Calu3 (cell line): Measurements from ENCODE around the gene LRRC52. TPM values are rescaled to one million over a fixed set of nuclear protein-coding genes. Genes with fewer than 3 reads are reported as not detected.

Experiments
- BruUV-seq: library from RNA; stranded (reverse); fragments of 400-500 nt; replicated peaks from 2 replicates; lab custom pipeline; 2021; lab: Mats Ljungman, UMichigan
- CTCF ChIA-PET: fragments of 300-600 bp; sonication (Branson Sonifier 250); formaldehyde crosslinking; loops from one replicate; lab custom pipeline; 2022; ENCODE audit warnings: antibody characterized with exemption; lab: Charles Lee
- DNase-seq: peaks from one replicate; pipeline ENCODE4 v3.0.0; 2022
- H3K27ac Mint-ChIP-seq: one replicate; pipeline ENCODE4 v1.8.0; 2022; ENCODE audit warnings: mixed read lengths; ENCODE audit not compliant: unreplicated experiment
- H3K27me3 Mint-ChIP-seq: one replicate; pipeline ENCODE4 v1.8.0; 2022; ENCODE audit warnings: mixed read lengths; ENCODE audit not compliant: unreplicated experiment
- H3K36me3 Mint-ChIP-seq: one replicate; pipeline ENCODE4 v1.8.0; 2022; ENCODE audit warnings: mild to moderate bottlenecking, moderate library complexity, mixed read lengths; ENCODE audit not compliant: insufficient read depth, unreplicated experiment
- H3K4me1 Mint-ChIP-seq: one replicate; pipeline ENCODE4 v1.8.0; 2022; ENCODE audit warnings: mild to moderate bottlenecking, low read depth, mixed read lengths; ENCODE audit not compliant: unreplicated experiment
- H3K4me3 Mint-ChIP-seq: one replicate; pipeline ENCODE4 v1.8.0; 2022; ENCODE audit warnings: mild to moderate bottlenecking, low read depth, moderate library complexity, mixed read lengths; ENCODE audit not compliant: unreplicated experiment
- H3K9me3 Mint-ChIP-seq: one replicate; pipeline ENCODE4 v1.8.0; 2022; ENCODE audit warnings: low read depth, mixed read lengths; ENCODE audit not compliant: unreplicated experiment
- CTCF ChIP-seq: fragments of 200-600 bp; IDR thresholded peaks from one replicate; pipeline ENCODE4 v1.8.0; 2022; ENCODE audit warnings: antibody characterized with exemption; ENCODE audit not compliant: unreplicated experiment
- intact Hi-C: fragments of 100-400 bp; cut with micrococcal nuclease; formaldehyde crosslinking; loops from one replicate; pipeline ENCODE4 v1.10.0; 2022; ENCODE audit not compliant: unreplicated experiment
- total RNA-seq: library from RNA; stranded (reverse); gene quantifications from 2 replicates; pipeline ENCODE4 v1.2.3, GENCODE V29; 2022

Gene LRRC52
- total RNA-seq, 1 experiment from 2014 or later: not detected

GRCh38 chr1:165565751-165566490 is 22.1 kb downstream of the LRRC52 start:
- no peak overlapping the region for H3K4me3 Mint-ChIP-seq
- H3K36me3 Mint-ChIP-seq: no peaks in the 10 kb centered on the region
- H3K4me1 Mint-ChIP-seq: no peaks in the 10 kb centered on the region
- H3K9me3 Mint-ChIP-seq: no peaks in the 10 kb centered on the region
- TF ChIP-seq CTCF: no peak
- DNase-seq: no peak
- peaks cover 78% of the 10 kb centered on the region for H3K27me3 Mint-ChIP-seq
- BruUV-seq: no TSS peak
- intact Hi-C loops: no loop called here
- CTCF ChIA-PET: no interaction called here
- H3K27ac Mint-ChIP-seq: no peak overlapping the region

- no peaks in the 10 kb centered on the region for H3K36me3 Mint-ChIP-seq
- BruUV-seq: no TSS peak
- H3K4me3 Mint-ChIP-seq: no peak overlapping the region
Measured at GRCh38 chr1:165570078-165570477, 26.3 kb downstream of the LRRC52 start.

GRCh38 chr1:165573787-165574186 is 30.0 kb downstream of the LRRC52 start:
- Mint-ChIP-seq H3K27ac (no peak overlapping the region), H3K36me3 (no peaks in the 10 kb centered on the region), H3K9me3 (no peaks in the 10 kb centered on the region), H3K4me1 (no peaks in the 10 kb centered on the region), H3K4me3 (no peak overlapping the region), H3K27me3 (peaks cover 61% of the 10 kb centered on the region)
- CTCF ChIA-PET: no interaction called here
- TF ChIP-seq CTCF: no peak
- intact Hi-C loops: no loop called here
- no TSS peak for BruUV-seq
- DNase-seq: no peak

More at GRCh38 chr1:165570078-165570477, 26.3 kb downstream of the LRRC52 start:
- CTCF ChIA-PET: no interaction called here
- Mint-ChIP-seq H3K27ac (no peak overlapping the region), H3K4me1 (no peaks in the 10 kb centered on the region), H3K27me3 (peaks cover 84% of the 10 kb centered on the region), H3K9me3 (no peaks in the 10 kb centered on the region)
- no peak for TF ChIP-seq CTCF
- intact Hi-C loops: no loop called here
- no peak for DNase-seq

- Mint-ChIP-seq H3K27ac (no peak overlapping the region), H3K9me3 (no peaks in the 10 kb centered on the region)
- CTCF ChIA-PET: interaction anchor here (0.7 to 0.9 kb wide), 2 partner anchors 12 to 465 kb away, joined by 3 to 4 read pairs; no protein-coding TSS in a partner anchor
Measured at GRCh38 chr1:165574295-165574694, 30.5 kb downstream of the LRRC52 start.

More at GRCh38 chr1:165574295-165574694, 30.5 kb downstream of the LRRC52 start:
- intact Hi-C loops: no loop called here
- BruUV-seq: no TSS peak
- Mint-ChIP-seq H3K4me3 (no peak overlapping the region), H3K27me3 (peaks cover 62% of the 10 kb centered on the region), H3K4me1 (no peaks in the 10 kb centered on the region), H3K36me3 (no peaks in the 10 kb centered on the region)
- no peak for TF ChIP-seq CTCF
- DNase-seq: no peak
